ENCODE results near the gene CSRP1. TPM values are rescaled to one million over a fixed set of nuclear protein-coding genes. Genes with fewer than 3 reads are reported as not detected.

Gene CSRP1
- total RNA-seq, 1 donor: 480 TPM

DNA sequence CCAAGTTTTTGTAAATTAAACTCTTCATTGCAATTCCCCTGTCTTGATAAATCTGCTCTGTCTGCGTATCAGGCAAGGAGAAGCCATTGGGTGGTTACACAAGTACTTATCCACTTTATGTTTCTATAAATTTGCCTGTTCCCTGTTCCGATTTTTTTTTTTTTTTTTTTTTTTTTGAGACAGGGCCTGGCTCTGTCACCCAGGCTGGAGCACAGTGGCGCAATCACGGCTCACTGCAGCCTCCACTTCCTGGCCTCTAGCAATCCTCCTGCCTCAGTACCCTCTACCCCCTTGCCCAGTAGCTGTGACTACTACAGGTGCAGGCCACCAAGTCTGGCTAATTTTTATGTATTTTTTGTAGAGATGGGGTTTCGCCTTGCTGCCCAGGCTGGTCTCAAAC is 11.1 kb upstream of the CSRP1 start:
- Histone ChIP-seq H3K9me3 (ENCODE audit: low read depth, low read length) (no peaks in the 10 kb centered on the region), H3K4me1 (ENCODE audit: insufficient read depth, low read length) (peaks cover 16% of the 10 kb centered on the region), H3K79me2 (ENCODE audit: insufficient read depth, low read length) (no peaks in the 10 kb centered on the region), H3K27ac (ENCODE audit: low read depth, low read length) (no peak overlapping the region), H4K20me1 (ENCODE audit: insufficient read depth, low read length) (no peaks in the 10 kb centered on the region), H3K4me3 (ENCODE audit: insufficient read depth, low read length) (no peak overlapping the region), H3K36me3 (ENCODE audit: insufficient read depth, low read length) (no peaks in the 10 kb centered on the region), H3K27me3 (ENCODE audit: insufficient read depth, low read length) (no peaks in the 10 kb centered on the region), H2AFZ (ENCODE audit: low read length) (no peak overlapping the region), H3K4me2 (ENCODE audit: insufficient read depth, low read length) (no peak overlapping the region)
- DNase-seq (ENCODE audit: insufficient read length, low spot score, missing footprints): no peak
- TF ChIP-seq, protein P1, sequence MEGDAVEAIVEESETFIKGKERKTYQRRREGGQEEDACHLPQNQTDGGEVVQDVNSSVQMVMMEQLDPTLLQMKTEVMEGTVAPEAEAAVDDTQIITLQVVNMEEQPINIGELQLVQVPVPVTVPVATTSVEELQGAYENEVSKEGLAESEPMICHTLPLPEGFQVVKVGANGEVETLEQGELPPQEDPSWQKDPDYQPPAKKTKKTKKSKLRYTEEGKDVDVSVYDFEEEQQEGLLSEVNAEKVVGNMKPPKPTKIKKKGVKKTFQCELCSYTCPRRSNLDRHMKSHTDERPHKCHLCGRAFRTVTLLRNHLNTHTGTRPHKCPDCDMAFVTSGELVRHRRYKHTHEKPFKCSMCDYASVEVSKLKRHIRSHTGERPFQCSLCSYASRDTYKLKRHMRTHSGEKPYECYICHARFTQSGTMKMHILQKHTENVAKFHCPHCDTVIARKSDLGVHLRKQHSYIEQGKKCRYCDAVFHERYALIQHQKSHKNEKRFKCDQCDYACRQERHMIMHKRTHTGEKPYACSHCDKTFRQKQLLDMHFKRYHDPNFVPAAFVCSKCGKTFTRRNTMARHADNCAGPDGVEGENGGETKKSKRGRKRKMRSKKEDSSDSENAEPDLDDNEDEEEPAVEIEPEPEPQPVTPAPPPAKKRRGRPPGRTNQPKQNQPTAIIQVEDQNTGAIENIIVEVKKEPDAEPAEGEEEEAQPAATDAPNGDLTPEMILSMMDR (IDR thresholded peaks at IDR 0.05; ENCODE audit: extremely low read depth, low read depth, low read length): no peak

DNA sequence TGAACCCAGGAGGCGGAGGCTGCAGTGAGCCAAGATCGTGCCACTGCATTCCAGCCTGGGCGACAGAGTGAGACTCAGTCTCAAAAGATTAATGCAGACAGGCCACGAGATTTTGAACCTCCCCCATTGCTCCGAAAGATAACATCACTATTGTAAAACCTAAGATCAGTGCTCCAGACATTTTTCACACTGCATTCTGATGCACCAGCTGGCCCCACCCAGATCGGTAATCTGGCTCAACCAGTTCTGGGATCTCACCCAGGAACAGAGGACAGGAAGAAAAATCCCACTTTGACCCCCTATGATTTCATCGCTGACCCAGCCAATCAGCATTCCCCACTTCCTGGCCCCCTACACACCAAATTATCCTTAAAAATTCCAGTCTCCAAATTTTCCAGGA is 10.7 kb upstream of the CSRP1 start:
- no peak for DNase-seq (ENCODE audit: insufficient read length, low spot score, missing footprints)
- Histone ChIP-seq H3K4me2 (ENCODE audit: insufficient read depth, low read length) (no peak overlapping the region), H3K27me3 (ENCODE audit: insufficient read depth, low read length) (no peaks in the 10 kb centered on the region), H3K36me3 (ENCODE audit: insufficient read depth, low read length) (no peaks in the 10 kb centered on the region), H4K20me1 (ENCODE audit: insufficient read depth, low read length) (no peaks in the 10 kb centered on the region), H3K4me3 (ENCODE audit: insufficient read depth, low read length) (no peak overlapping the region), H3K79me2 (ENCODE audit: insufficient read depth, low read length) (no peaks in the 10 kb centered on the region), H3K27ac (ENCODE audit: low read depth, low read length) (no peak overlapping the region), H2AFZ (ENCODE audit: low read length) (no peak overlapping the region), H3K9me3 (ENCODE audit: low read depth, low read length) (no peaks in the 10 kb centered on the region), H3K4me1 (ENCODE audit: insufficient read depth, low read length) (peaks cover 20% of the 10 kb centered on the region)
- TF ChIP-seq, protein P1 (IDR thresholded peaks at IDR 0.05; ENCODE audit: extremely low read depth, low read depth, low read length): no peak

GRCh38 chr1:201516511-201517127 is 9.7 kb upstream of the CSRP1 start:
- Histone ChIP-seq H3K4me2 (ENCODE audit: insufficient read depth, low read length) (no peak overlapping the region), H2AFZ (ENCODE audit: low read length) (no peak overlapping the region), H3K27me3 (ENCODE audit: insufficient read depth, low read length) (no peaks in the 10 kb centered on the region), H3K4me1 (ENCODE audit: insufficient read depth, low read length) (peaks cover 30% of the 10 kb centered on the region), H3K27ac (ENCODE audit: low read depth, low read length) (no peak overlapping the region), H3K9me3 (ENCODE audit: low read depth, low read length) (no peaks in the 10 kb centered on the region), H3K4me3 (ENCODE audit: insufficient read depth, low read length) (no peak overlapping the region), H4K20me1 (ENCODE audit: insufficient read depth, low read length) (no peaks in the 10 kb centered on the region), H3K79me2 (ENCODE audit: insufficient read depth, low read length) (no peaks in the 10 kb centered on the region), H3K36me3 (ENCODE audit: insufficient read depth, low read length) (no peaks in the 10 kb centered on the region)
- TF ChIP-seq, protein P1 (IDR thresholded peaks at IDR 0.05; ENCODE audit: extremely low read depth, low read depth, low read length): no peak
- no peak for DNase-seq (ENCODE audit: insufficient read length, low spot score, missing footprints)

GRCh38 chr1:201515895-201516294 is 9.0 kb upstream of the CSRP1 start:
- no peak for DNase-seq (ENCODE audit: insufficient read length, low spot score, missing footprints)
- peaks cover 38% of the 10 kb centered on the region for H3K4me1 ChIP-seq (ENCODE audit: insufficient read depth, low read length)
- H3K27ac ChIP-seq (ENCODE audit: low read depth, low read length): no peak overlapping the region
- H3K79me2 ChIP-seq (ENCODE audit: insufficient read depth, low read length): no peaks in the 10 kb centered on the region
- no peak overlapping the region for H3K4me2 ChIP-seq (ENCODE audit: insufficient read depth, low read length)
- no peaks in the 10 kb centered on the region for H3K9me3 ChIP-seq (ENCODE audit: low read depth, low read length)
- no peaks in the 10 kb centered on the region for H3K36me3 ChIP-seq (ENCODE audit: insufficient read depth, low read length)
- no peak overlapping the region for H2AFZ ChIP-seq (ENCODE audit: low read length)
- no peak overlapping the region for H3K4me3 ChIP-seq (ENCODE audit: insufficient read depth, low read length)
- H3K27me3 ChIP-seq (ENCODE audit: insufficient read depth, low read length): no peaks in the 10 kb centered on the region
- TF ChIP-seq, protein P1 (IDR thresholded peaks at IDR 0.05; ENCODE audit: extremely low read depth, low read depth, low read length): no peak
- H4K20me1 ChIP-seq (ENCODE audit: insufficient read depth, low read length): no peaks in the 10 kb centered on the region
